OCI-LY1 (cell line): ENCODE data around the gene VAV3.

Experiments used
- H2AFZ ChIP-seq: fragments of 200-600 bp; sonication (generic), shearing (Covaris generic); 2 replicates; pipeline ENCODE4 v1.6.0; 2014; ENCODE audit warnings: antibody characterized with exemption, mild to moderate bottlenecking, low read length
- H3F3A ChIP-seq: fragments of 200-600 bp; sonication (generic), shearing (Covaris generic); 2 replicates; pipeline ENCODE4 v1.6.0; 2014; ENCODE audit warnings: mild to moderate bottlenecking, antibody characterized with exemption, low read length, moderate library complexity; ENCODE audit not compliant: insufficient read depth
- H3K27ac ChIP-seq: fragments of 200-600 bp; sonication (generic); 2 replicates; pipeline ENCODE4 v1.5.1; 2014; ENCODE audit warnings: low read length, mixed run types, mild to moderate bottlenecking, low read depth; ENCODE audit not compliant: poor library complexity, severe bottlenecking
- H3K27me3 ChIP-seq: fragments of 200-600 bp; sonication (generic); 2 replicates; pipeline ENCODE4 v1.6.0; 2014; ENCODE audit warnings: antibody characterized with exemption, mild to moderate bottlenecking, low read length, moderate library complexity; ENCODE audit not compliant: insufficient read depth
- H3K36me3 ChIP-seq: fragments of 200-600 bp; sonication (generic); 2 replicates; pipeline ENCODE4 v1.6.1; 2014; ENCODE audit warnings: mild to moderate bottlenecking, antibody characterized with exemption, low read length, moderate library complexity, mixed read lengths; ENCODE audit not compliant: insufficient read depth
- H3K4me1 ChIP-seq: fragments of 200-600 bp; sonication (generic); 2 replicates; pipeline ENCODE4 v1.5.1; 2014; ENCODE audit warnings: mild to moderate bottlenecking, low read length, moderate library complexity; ENCODE audit not compliant: insufficient read depth, severe bottlenecking
- H3K4me2 ChIP-seq: fragments of 200-600 bp; sonication (generic), shearing (Covaris generic); 2 replicates; pipeline ENCODE4 v1.6.1; 2014; ENCODE audit warnings: low read length
- H3K4me3 ChIP-seq: fragments of 200-600 bp; sonication (generic); 2 replicates; pipeline ENCODE4 v1.5.1; 2014; ENCODE audit warnings: low read length, low read depth, mild to moderate bottlenecking, mixed read lengths; ENCODE audit not compliant: poor library complexity, severe bottlenecking
- H3K79me2 ChIP-seq: fragments of 200-600 bp; shearing (Covaris generic); 2 replicates; pipeline ENCODE4 v1.6.1; 2016; ENCODE audit warnings: mixed run types, low read length, mixed read lengths; ENCODE audit not compliant: insufficient read depth
- H3K9ac ChIP-seq: fragments of 200-600 bp; sonication (generic), shearing (Covaris generic); 2 replicates; pipeline ENCODE4 v1.6.1; 2014; ENCODE audit warnings: mild to moderate bottlenecking, low read length, mixed read lengths
- H3K9me2 ChIP-seq: fragments of 200-600 bp; sonication (generic), shearing (Covaris generic); 2 replicates; pipeline ENCODE4 v1.6.1; 2014; ENCODE audit warnings: low read depth, mild to moderate bottlenecking, low read length, mixed read lengths
- H3K9me3 ChIP-seq: fragments of 200-600 bp; shearing (Covaris generic); 2 replicates; pipeline ENCODE4 v1.6.1; 2014; ENCODE audit warnings: low read length, mixed read lengths
- H4K20me1 ChIP-seq: fragments of 200-600 bp; sonication (generic), shearing (Covaris generic); 2 replicates; pipeline ENCODE4 v1.6.0; 2016; ENCODE audit warnings: mild to moderate bottlenecking, low read length; ENCODE audit not compliant: insufficient read depth
- CTCF ChIP-seq: fragments of 200-600 bp; sonication (generic), shearing (Covaris generic); IDR thresholded peaks from 2 replicates; pipeline ENCODE4 v1.5.1; 2017; ENCODE audit warnings: mild to moderate bottlenecking, antibody characterized with exemption, low read length, moderate library complexity, mixed read lengths
- EZH2 ChIP-seq: fragments of 200-600 bp; sonication (generic), shearing (Covaris generic); IDR thresholded peaks from 2 replicates; pipeline ENCODE4 v1.8.0; 2017; ENCODE audit warnings: borderline replicate concordance, mixed run types, mild to moderate bottlenecking, antibody characterized with exemption, low read length, moderate library complexity, mixed read lengths

The VAV3 gene

GRCh38 chr1:107541412-107541811, 423.6 kb downstream of the VAV3 start:
- TF ChIP-seq EZH2 (no peak), CTCF (no peak)
- H3K4me3 ChIP-seq: no peak overlapping the region
- H4K20me1 ChIP-seq: no peaks in the 10 kb centered on the region
- H3K9me2 ChIP-seq: no peaks in the 10 kb centered on the region
- no peaks in the 10 kb centered on the region for H3K27me3 ChIP-seq
- no peaks in the 10 kb centered on the region for H3K36me3 ChIP-seq
- H3K27ac ChIP-seq: no peak overlapping the region
- no peak overlapping the region for H2AFZ ChIP-seq
- no peaks in the 10 kb centered on the region for H3K9me3 ChIP-seq
- H3K4me2 ChIP-seq: no peak overlapping the region
- no peaks in the 10 kb centered on the region for H3K79me2 ChIP-seq
- H3F3A ChIP-seq: no peaks in the 10 kb centered on the region
- H3K9ac ChIP-seq: no peak overlapping the region
- H3K4me1 ChIP-seq: no peaks in the 10 kb centered on the region

GRCh38 chr1:107538502-107538901, 426.5 kb downstream of the VAV3 start:
- Histone ChIP-seq H3K4me3 (no peak overlapping the region), H3K27ac (no peak overlapping the region), H3K4me1 (no peaks in the 10 kb centered on the region), H3K36me3 (no peaks in the 10 kb centered on the region), H3K9me2 (no peaks in the 10 kb centered on the region), H2AFZ (no peak overlapping the region), H3K9me3 (no peaks in the 10 kb centered on the region), H3K27me3 (no peaks in the 10 kb centered on the region), H3K79me2 (no peaks in the 10 kb centered on the region), H3F3A (no peaks in the 10 kb centered on the region), H3K4me2 (no peak overlapping the region), H3K9ac (no peak overlapping the region), H4K20me1 (no peaks in the 10 kb centered on the region)
- TF ChIP-seq CTCF (no peak), EZH2 (no peak)

- H3K9me3 ChIP-seq: no peaks in the 10 kb centered on the region
- no peak overlapping the region for H3K27ac ChIP-seq
- H3F3A ChIP-seq: no peaks in the 10 kb centered on the region
- H4K20me1 ChIP-seq: no peaks in the 10 kb centered on the region
- H3K4me1 ChIP-seq: no peaks in the 10 kb centered on the region
- no peak overlapping the region for H3K9ac ChIP-seq
- no peak overlapping the region for H3K4me3 ChIP-seq
- no peak overlapping the region for H3K4me2 ChIP-seq
- H3K27me3 ChIP-seq: no peaks in the 10 kb centered on the region
- H3K9me2 ChIP-seq: no peaks in the 10 kb centered on the region
- no peak overlapping the region for H2AFZ ChIP-seq
- H3K36me3 ChIP-seq: no peaks in the 10 kb centered on the region
- no peaks in the 10 kb centered on the region for H3K79me2 ChIP-seq
- TF ChIP-seq CTCF (no peak), EZH2 (no peak)
Measured at GRCh38 chr1:107536266-107536665, 428.7 kb downstream of the VAV3 start.
